IPS-NIHi7 (cell line): ENCODE measurements around the gene JAM3.

Experiments
- DNase-seq: peaks from one replicate; pipeline ENCODE4 v3.0.0; 2012; ENCODE audit warnings: mixed read lengths; ENCODE audit errors: extremely low spot score

Gene JAM3

GRCh38 chr11:134145715-134146114 lies 76.8 kb downstream of the JAM3 start:
- no peak for DNase-seq

- DNase-seq = no peak
Observed at GRCh38 chr11:134146598-134146997, 77.7 kb downstream of the JAM3 start.

- no peak for DNase-seq
Observed at GRCh38 chr11:134149371-134149770, 80.5 kb downstream of the JAM3 start.

- no peak for DNase-seq
Observed at GRCh38 chr11:134150195-134150903, 81.5 kb downstream of the JAM3 start.

- DNase-seq = no peak
Observed at GRCh38 chr11:134151083-134151747, 82.3 kb downstream of the JAM3 start.

GRCh38 chr11:134152696-134153095 lies 83.8 kb downstream of the JAM3 start:
- DNase-seq = no peak

GRCh38 chr11:134153147-134153905 lies 84.5 kb downstream of the JAM3 start:
- DNase-seq = no peak

GRCh38 chr11:134154441-134154840 lies 85.6 kb downstream of the JAM3 start:
- DNase-seq = no peak

- DNase-seq = no peak
Observed at GRCh38 chr11:134155456-134155855, 86.6 kb downstream of the JAM3 start.

- no peak for DNase-seq
Observed at GRCh38 chr11:134155946-134156865, 87.3 kb downstream of the JAM3 start.

GRCh38 chr11:134157451-134157850 lies 88.6 kb downstream of the JAM3 start:
- no peak for DNase-seq

- DNase-seq = no peak
Observed at GRCh38 chr11:134158023-134158422, 89.2 kb downstream of the JAM3 start.

- DNase-seq = no peak
Observed at GRCh38 chr11:134159652-134160051, 90.8 kb downstream of the JAM3 start.

GRCh38 chr11:134164490-134165370 lies 95.9 kb downstream of the JAM3 start:
- no peak for DNase-seq

- DNase-seq = no peak
Observed at GRCh38 chr11:134170177-134170918, 101.5 kb downstream of the JAM3 start.

GRCh38 chr11:134170919-134171281 lies 102.0 kb downstream of the JAM3 start:
- no peak for DNase-seq

GRCh38 chr11:134171951-134172350 lies 103.1 kb downstream of the JAM3 start:
- no peak for DNase-seq

- DNase-seq = no peak
Observed at GRCh38 chr11:134173296-134173695, 104.4 kb downstream of the JAM3 start.

- no peak for DNase-seq
Observed at GRCh38 chr11:134176284-134176683, 107.4 kb downstream of the JAM3 start.
